Stimulated activated CD4-positive, alpha-beta T cell treated with anti-CD3 and anti-CD28 coated beads, Interleukin-12 subunit alpha, Interleukin-12 subunit beta, amount 100 ng/mL, for 4 hours (primary cell): ENCODE data around the gene LRRN4.

ENCODE experiments used
- DNase-seq: peaks from one replicate; pipeline ENCODE4 v3.0.0-alpha.2; 2020

The LRRN4 gene

GRCh38 chr20:6053776-6054688 is at the start of gene LRRN4:
LRRN4 (minus strand) TSS chr20:6054060; CDS start chr20:6052799, 1,261 bp downstream.
- no peak for DNase-seq

GRCh38 chr20:6103301-6103700 is 49.4 kb upstream of the LRRN4 start:
- no peak for DNase-seq

- no peak for DNase-seq
Observed at GRCh38 chr20:6101346-6101745, 47.5 kb upstream of the LRRN4 start.

GRCh38 chr20:6100246-6100645 is 46.4 kb upstream of the LRRN4 start:
- DNase-seq: no peak

GRCh38 chr20:6099819-6100218 is 46.0 kb upstream of the LRRN4 start:
- no peak for DNase-seq

GRCh38 chr20:6095409-6095808 is 41.5 kb upstream of the LRRN4 start:
- DNase-seq: no peak

GRCh38 chr20:6094565-6094964 is 40.7 kb upstream of the LRRN4 start:
- DNase-seq: no peak

- DNase-seq: no peak
Observed at GRCh38 chr20:6094063-6094462, 40.2 kb upstream of the LRRN4 start.

- no peak for DNase-seq
Observed at GRCh38 chr20:6091661-6092060, 37.8 kb upstream of the LRRN4 start.

GRCh38 chr20:6086868-6087267 is 33.0 kb upstream of the LRRN4 start:
- no peak for DNase-seq

GRCh38 chr20:6083926-6084325 is 30.1 kb upstream of the LRRN4 start:
- no peak for DNase-seq

GRCh38 chr20:6081236-6081635 is 27.4 kb upstream of the LRRN4 start:
- DNase-seq: no peak

- no peak for DNase-seq
Observed at GRCh38 chr20:6079016-6079415, 25.2 kb upstream of the LRRN4 start.

GRCh38 chr20:6075428-6076219 is 21.8 kb upstream of the LRRN4 start:
- no peak for DNase-seq

GRCh38 chr20:6074784-6075183 is 20.9 kb upstream of the LRRN4 start:
- DNase-seq: no peak

GRCh38 chr20:6074145-6074561 is 20.3 kb upstream of the LRRN4 start:
- DNase-seq: no peak

GRCh38 chr20:6070829-6071695 is 17.2 kb upstream of the LRRN4 start:
- no peak for DNase-seq

GRCh38 chr20:6069669-6070068 is 15.8 kb upstream of the LRRN4 start:
- DNase-seq: no peak

GRCh38 chr20:6067763-6068318 is 14.0 kb upstream of the LRRN4 start:
- no peak for DNase-seq

GRCh38 chr20:6066582-6066981 is 12.7 kb upstream of the LRRN4 start:
- DNase-seq: no peak

- no peak for DNase-seq
Observed at GRCh38 chr20:6061544-6061943, 7.7 kb upstream of the LRRN4 start.

- no peak for DNase-seq
Observed at GRCh38 chr20:6060213-6060612, 6.4 kb upstream of the LRRN4 start.
